Suprapubic skin (tissue), 4 donors: ENCODE results near the gene FGF10. TPM values are rescaled to one million over a fixed set of nuclear protein-coding genes. Genes with fewer than 3 reads are reported as not detected.

ENCODE experiments used
- DNase-seq, 2 donors: peaks; one replicate each; pipeline ENCODE4 v3.0.0-alpha.2; 2019; ENCODE audit warnings: low spot score in 2 of 2
- H3K27ac ChIP-seq: fragments of 200-600 bp; sonication (generic); one replicate; pipeline ENCODE4 v1.5.1; 2019
- H3K27me3 ChIP-seq: fragments of 200-600 bp; sonication (generic); one replicate; pipeline ENCODE4 v1.5.1; 2019
- H3K36me3 ChIP-seq: fragments of 200-600 bp; sonication (generic); one replicate; pipeline ENCODE4 v1.5.1; 2019
- H3K4me1 ChIP-seq: fragments of 200-600 bp; sonication (generic); one replicate; pipeline ENCODE4 v1.5.1; 2019
- H3K4me3 ChIP-seq: fragments of 200-600 bp; sonication (generic); one replicate; pipeline ENCODE4 v1.5.1; 2019; ENCODE audit warnings: mild to moderate bottlenecking
- H3K9me3 ChIP-seq: fragments of 200-600 bp; sonication (generic); one replicate; pipeline ENCODE4 v1.5.1; 2019
- CTCF ChIP-seq, 2 donors: fragments of 200-600 bp in 1 of 2; fragments of 450-650 bp in 1 of 2; sonication (generic) in 1 of 2; IDR thresholded peaks; one replicate each; pipeline ENCODE4 v1.5.1; 2016 to 2019; ENCODE audit warnings: antibody characterized with exemption in 2 of 2, mild to moderate bottlenecking in 1 of 2, moderate library complexity in 1 of 2
- EP300 ChIP-seq: sonication (generic); formaldehyde crosslinking; IDR thresholded peaks from one replicate; pipeline ENCODE4 v1.6.1; 2017; ENCODE audit warnings: antibody characterized with exemption
- POLR2A ChIP-seq, 2 donors: fragments of 450-650 bp; IDR thresholded peaks; one replicate each; pipeline ENCODE4 v1.6.1; 2017; ENCODE audit warnings: antibody characterized with exemption in 2 of 2, mild to moderate bottlenecking in 2 of 2, moderate library complexity in 2 of 2
- POLR2AphosphoS5 ChIP-seq, 3 donors: sonication (generic); formaldehyde crosslinking; IDR thresholded peaks; one replicate each; pipeline ENCODE4 v1.6.1; 2017; ENCODE audit warnings: antibody characterized with exemption in 3 of 3
- whole genome bisulfite sequencing: methylation state at CpG from one replicate; pipeline ENCODE4 v1.1.5; 2018; 5-methylcytosine and 5-hydroxymethylcytosine counted together
- total RNA-seq, 4 donors: library from RNA; depleted of rRNA; stranded (reverse); fragments of >200 nt; gene quantifications; one replicate each; pipeline ENCODE4 v1.1.0, GENCODE V29; 2016

The FGF10 gene
- total RNA-seq, 4 donors from 2014 or later, result 0.42 to 3.9 (median 2.1) TPM

- WGBS, result 49% methylated on average over 3 of the region's 3 CpGs
- Histone ChIP-seq H3K36me3 (no peaks in the 10 kb centered on the region), H3K4me3 (no peak overlapping the region), H3K27me3 (no peaks in the 10 kb centered on the region), H3K4me1 (no peaks in the 10 kb centered on the region), H3K9me3 (no peaks in the 10 kb centered on the region), H3K27ac (no peak overlapping the region)
- DNase-seq, result no peak
- no peak for TF ChIP-seq POLR2AphosphoS5 (IDR thresholded peaks at IDR 0.05)
- TF ChIP-seq POLR2A (IDR thresholded peaks at IDR 0.05), result no peak
- no peak for TF ChIP-seq EP300
- peak in 1 of 2 donors; percentile 30 for TF ChIP-seq CTCF (IDR thresholded peaks at IDR 0.05)
These were observed 56.8 kb downstream of the FGF10 start for GRCh38 chr5:44332285-44332971.

GRCh38 chr5:44331471-44332050 is 57.7 kb downstream of the FGF10 start:
- Histone ChIP-seq H3K27ac (no peak overlapping the region), H3K27me3 (no peaks in the 10 kb centered on the region), H3K9me3 (no peaks in the 10 kb centered on the region), H3K4me1 (no peaks in the 10 kb centered on the region), H3K36me3 (no peaks in the 10 kb centered on the region), H3K4me3 (no peak overlapping the region)
- 40% methylated on average over 3 of the region's 3 CpGs for WGBS
- no peak for DNase-seq
- TF ChIP-seq CTCF (IDR thresholded peaks at IDR 0.05) (no peak), POLR2A (IDR thresholded peaks at IDR 0.05) (no peak), EP300 (no peak), POLR2AphosphoS5 (IDR thresholded peaks at IDR 0.05) (peak in 1 of 3 donors; percentile 49)

DNA sequence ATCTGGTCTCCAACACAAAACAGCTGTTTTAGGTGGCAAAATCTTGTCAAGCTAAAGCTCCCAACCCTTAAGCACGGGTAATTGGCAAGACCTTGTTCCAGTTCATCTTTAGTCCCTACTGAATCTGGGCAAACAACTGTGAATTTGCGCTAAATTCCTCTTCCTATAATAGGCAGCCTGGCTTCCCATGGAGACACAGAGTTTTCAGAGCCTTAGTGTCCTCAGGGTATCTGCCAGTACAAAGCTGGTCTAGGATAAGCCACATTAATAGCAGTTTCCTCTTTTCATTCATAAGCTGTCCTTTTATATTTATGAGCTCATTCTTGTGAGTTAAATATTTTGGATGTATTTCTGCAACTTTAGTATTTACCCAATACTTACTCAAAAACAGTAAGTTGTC is 59.5 kb downstream of the FGF10 start:
- TF ChIP-seq EP300, result no peak
- no peak for TF ChIP-seq POLR2A (IDR thresholded peaks at IDR 0.05)
- no peak for TF ChIP-seq CTCF (IDR thresholded peaks at IDR 0.05)
- TF ChIP-seq POLR2AphosphoS5 (IDR thresholded peaks at IDR 0.05), result no peak
- Histone ChIP-seq H3K36me3 (no peaks in the 10 kb centered on the region), H3K27ac (no peak overlapping the region), H3K9me3 (no peaks in the 10 kb centered on the region), H3K4me3 (no peak overlapping the region), H3K4me1 (no peaks in the 10 kb centered on the region), H3K27me3 (no peaks in the 10 kb centered on the region)
- 57% methylated on average over 2 of the region's 2 CpGs for WGBS
- DNase-seq, result no peak

- no peak overlapping the region for H3K4me3 ChIP-seq
- no peaks in the 10 kb centered on the region for H3K27me3 ChIP-seq
- H3K9me3 ChIP-seq, result no peaks in the 10 kb centered on the region
- TF ChIP-seq POLR2A (IDR thresholded peaks at IDR 0.05) (no peak), EP300 (no peak), POLR2AphosphoS5 (IDR thresholded peaks at IDR 0.05) (no peak), CTCF (IDR thresholded peaks at IDR 0.05) (no peak)
- whole genome bisulfite sequencing, result 81% methylated on average over 3 of the region's 3 CpGs
- H3K27ac ChIP-seq, result no peak overlapping the region
- no peaks in the 10 kb centered on the region for H3K4me1 ChIP-seq
- no peaks in the 10 kb centered on the region for H3K36me3 ChIP-seq
- no peak for DNase-seq
These were observed 68.0 kb downstream of the FGF10 start for GRCh38 chr5:44321144-44321725.

DNA sequence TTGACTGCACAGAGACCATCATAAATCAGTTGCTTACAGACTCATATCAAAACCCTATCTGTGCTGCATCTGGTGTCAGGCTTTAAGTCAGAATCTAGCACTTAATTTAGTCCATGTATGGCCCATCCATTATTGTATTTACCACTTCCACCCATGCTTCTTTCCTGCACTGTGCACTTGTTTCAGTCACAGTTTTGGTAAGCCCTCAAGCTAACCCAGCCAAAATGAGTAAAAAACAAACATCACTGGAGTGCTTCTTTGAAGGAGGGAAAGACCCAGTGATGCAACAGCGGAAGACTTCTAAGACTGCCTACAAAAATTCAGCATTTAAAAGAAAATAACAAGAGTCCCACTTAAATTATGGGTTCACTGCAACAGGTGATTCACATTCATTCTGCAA is 69.0 kb downstream of the FGF10 start:
- Histone ChIP-seq H3K27me3 (no peaks in the 10 kb centered on the region), H3K4me3 (no peak overlapping the region), H3K4me1 (no peaks in the 10 kb centered on the region), H3K27ac (no peak overlapping the region), H3K36me3 (no peaks in the 10 kb centered on the region), H3K9me3 (no peaks in the 10 kb centered on the region)
- TF ChIP-seq CTCF (IDR thresholded peaks at IDR 0.05), result no peak
- TF ChIP-seq EP300, result no peak
- TF ChIP-seq POLR2AphosphoS5 (IDR thresholded peaks at IDR 0.05), result no peak
- TF ChIP-seq POLR2A (IDR thresholded peaks at IDR 0.05), result no peak
- no peak for DNase-seq
- 100% methylated on average over 1 of the region's 1 CpG for WGBS
